Cardiac fibroblast (primary cell): ENCODE data around the gene HCRT.
"Not testable (repeated sequence)": the region's sequence is repeated elsewhere in the genome, so short reads cannot be mapped to it uniquely, and the experiment has no call there.

Source experiments
- DNase-seq, 2 donors: peaks; one replicate each; pipeline versions ENCODE4 v3.0.0 to v3.0.0-alpha.2; 2010; ENCODE audit warnings: low read depth in 2 of 2
- H3K4me3 ChIP-seq, 2 donors: replicated peaks in 1 of 2; 1 replicate in 1 of 2; 2 replicates in 1 of 2; pipeline ENCODE4 v1.5.1; 2011; ENCODE audit warnings: low read depth in 2 of 2, low read length in 2 of 2, mild to moderate bottlenecking in 2 of 2, moderate library complexity in 1 of 2
- TF ChIP-seq, protein P1 (sequence below): IDR thresholded peaks from one replicate; pipeline ENCODE4 v1.5.1; 2011; ENCODE audit warnings: low read depth, mild to moderate bottlenecking, low read length, inconsistent platforms

HCRT gene

GRCh38 chr17:42190491-42191274 is 5.4 kb upstream of the HCRT start:
- no peak for DNase-seq
- H3K4me3 ChIP-seq = no peak overlapping the region
- TF ChIP-seq, protein P1, sequence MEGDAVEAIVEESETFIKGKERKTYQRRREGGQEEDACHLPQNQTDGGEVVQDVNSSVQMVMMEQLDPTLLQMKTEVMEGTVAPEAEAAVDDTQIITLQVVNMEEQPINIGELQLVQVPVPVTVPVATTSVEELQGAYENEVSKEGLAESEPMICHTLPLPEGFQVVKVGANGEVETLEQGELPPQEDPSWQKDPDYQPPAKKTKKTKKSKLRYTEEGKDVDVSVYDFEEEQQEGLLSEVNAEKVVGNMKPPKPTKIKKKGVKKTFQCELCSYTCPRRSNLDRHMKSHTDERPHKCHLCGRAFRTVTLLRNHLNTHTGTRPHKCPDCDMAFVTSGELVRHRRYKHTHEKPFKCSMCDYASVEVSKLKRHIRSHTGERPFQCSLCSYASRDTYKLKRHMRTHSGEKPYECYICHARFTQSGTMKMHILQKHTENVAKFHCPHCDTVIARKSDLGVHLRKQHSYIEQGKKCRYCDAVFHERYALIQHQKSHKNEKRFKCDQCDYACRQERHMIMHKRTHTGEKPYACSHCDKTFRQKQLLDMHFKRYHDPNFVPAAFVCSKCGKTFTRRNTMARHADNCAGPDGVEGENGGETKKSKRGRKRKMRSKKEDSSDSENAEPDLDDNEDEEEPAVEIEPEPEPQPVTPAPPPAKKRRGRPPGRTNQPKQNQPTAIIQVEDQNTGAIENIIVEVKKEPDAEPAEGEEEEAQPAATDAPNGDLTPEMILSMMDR = no peak

DNA sequence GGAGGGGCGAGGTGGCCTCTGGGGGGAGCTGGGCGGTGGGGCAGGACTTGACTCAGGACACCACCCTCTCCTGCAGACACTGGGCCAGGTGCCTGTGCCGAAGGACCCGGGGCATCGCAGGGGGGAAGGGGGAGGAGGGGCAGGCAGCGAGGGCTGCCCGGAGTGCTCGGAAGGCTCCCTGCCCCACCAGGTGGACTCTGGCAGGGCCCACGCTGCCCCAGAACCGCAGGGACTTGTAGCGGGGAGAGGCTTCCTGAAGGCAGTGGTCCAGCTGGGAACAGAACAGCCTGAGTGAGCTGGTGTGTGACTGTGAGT is 4.4 kb upstream of the HCRT start:
- TF ChIP-seq, protein P1 = no peak
- no peak overlapping the region for H3K4me3 ChIP-seq
- no peak for DNase-seq

GRCh38 chr17:42188749-42189650 is 3.7 kb upstream of the HCRT start:
- no peak for DNase-seq
- TF ChIP-seq, protein P1 = no peak
- no peak overlapping the region for H3K4me3 ChIP-seq

- TF ChIP-seq, protein P1 = no peak
- no peak overlapping the region for H3K4me3 ChIP-seq
- DNase-seq = no peak
Measured at GRCh38 chr17:42187833-42188232, 2.6 kb upstream of the HCRT start.

GRCh38 chr17:42186191-42186590 is 939 bp upstream of the HCRT start:
- not testable (repeated sequence) for DNase-seq, H3K4me3 ChIP-seq

DNA sequence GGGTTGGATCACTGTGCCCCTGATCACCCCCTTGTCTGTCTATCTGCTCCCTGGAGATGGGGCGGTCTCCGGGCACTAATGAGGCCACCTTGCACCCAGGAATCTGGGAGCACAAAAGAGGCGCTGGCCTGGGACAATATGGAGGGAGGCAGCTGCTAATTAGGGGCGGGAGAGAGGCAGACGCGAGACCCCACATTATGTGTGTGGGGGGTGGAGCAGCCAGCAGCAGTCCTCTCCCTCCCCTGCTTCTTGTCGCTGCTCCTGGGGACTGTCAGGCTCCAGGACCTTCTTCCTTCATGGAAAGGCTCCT is 324 bp upstream of the HCRT start:
- TF ChIP-seq, protein P1 = no peak
- no peak for DNase-seq
- H3K4me3 ChIP-seq = no peak overlapping the region
